Measurements from ENCODE around the gene P2RX5. TPM values are rescaled to one million over a fixed set of nuclear protein-coding genes. Genes with fewer than 3 reads are reported as not detected.
A peak's percentile ranks its signal among the peaks of the same experiment; 100 is the strongest.
"Not testable (repeated sequence)": the region's sequence is repeated elsewhere in the genome, so short reads cannot be mapped to it uniquely, and the experiment has no call there.

Gene P2RX5
- total and polyA plus RNA-seq, 11 donors, result 5.4 to 108 (median 14.3) TPM

- H3K27ac ChIP-seq, result no peak overlapping the region
- no peaks in the 10 kb centered on the region for H3K9me3 ChIP-seq
- no peaks in the 10 kb centered on the region for H3K36me3 ChIP-seq
- 43 to 57% (median 46%) methylated on average over 9 of the region's 9 CpGs for WGBS, 4 donors
- no peak for TF ChIP-seq POLR2A (IDR thresholded peaks at IDR 0.05)
- TF ChIP-seq, protein P1, sequence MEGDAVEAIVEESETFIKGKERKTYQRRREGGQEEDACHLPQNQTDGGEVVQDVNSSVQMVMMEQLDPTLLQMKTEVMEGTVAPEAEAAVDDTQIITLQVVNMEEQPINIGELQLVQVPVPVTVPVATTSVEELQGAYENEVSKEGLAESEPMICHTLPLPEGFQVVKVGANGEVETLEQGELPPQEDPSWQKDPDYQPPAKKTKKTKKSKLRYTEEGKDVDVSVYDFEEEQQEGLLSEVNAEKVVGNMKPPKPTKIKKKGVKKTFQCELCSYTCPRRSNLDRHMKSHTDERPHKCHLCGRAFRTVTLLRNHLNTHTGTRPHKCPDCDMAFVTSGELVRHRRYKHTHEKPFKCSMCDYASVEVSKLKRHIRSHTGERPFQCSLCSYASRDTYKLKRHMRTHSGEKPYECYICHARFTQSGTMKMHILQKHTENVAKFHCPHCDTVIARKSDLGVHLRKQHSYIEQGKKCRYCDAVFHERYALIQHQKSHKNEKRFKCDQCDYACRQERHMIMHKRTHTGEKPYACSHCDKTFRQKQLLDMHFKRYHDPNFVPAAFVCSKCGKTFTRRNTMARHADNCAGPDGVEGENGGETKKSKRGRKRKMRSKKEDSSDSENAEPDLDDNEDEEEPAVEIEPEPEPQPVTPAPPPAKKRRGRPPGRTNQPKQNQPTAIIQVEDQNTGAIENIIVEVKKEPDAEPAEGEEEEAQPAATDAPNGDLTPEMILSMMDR (IDR thresholded peaks at IDR 0.05), result no peak
- intact Hi-C loops (cut with DNase I), result loop anchor here in 8 of 10 donors (2.0 to 10.0 kb wide), 7 partner anchors 29 to 343 kb away; partner anchors contain the start of genes NCBP3 (in 4 of the 8) and P2RX1 (in 1 of the 8)
- H3K4me3 ChIP-seq, result no peak overlapping the region
- DNase-seq (peak in 1 of 5 donors; percentile 35), ATAC-seq (peak in 2 of 4 donors; percentile 29 to 60)
- H3K27me3 ChIP-seq, result peaks cover 0 to 8% (median 0%) of the 10 kb centered on the region in 9 donors
- H3K4me1 ChIP-seq, result peaks cover 0 to 5% (median 0%) of the 10 kb centered on the region in 12 donors
Measured at GRCh38 chr17:3732210-3732621, 36.3 kb upstream of the P2RX5 start.

DNA sequence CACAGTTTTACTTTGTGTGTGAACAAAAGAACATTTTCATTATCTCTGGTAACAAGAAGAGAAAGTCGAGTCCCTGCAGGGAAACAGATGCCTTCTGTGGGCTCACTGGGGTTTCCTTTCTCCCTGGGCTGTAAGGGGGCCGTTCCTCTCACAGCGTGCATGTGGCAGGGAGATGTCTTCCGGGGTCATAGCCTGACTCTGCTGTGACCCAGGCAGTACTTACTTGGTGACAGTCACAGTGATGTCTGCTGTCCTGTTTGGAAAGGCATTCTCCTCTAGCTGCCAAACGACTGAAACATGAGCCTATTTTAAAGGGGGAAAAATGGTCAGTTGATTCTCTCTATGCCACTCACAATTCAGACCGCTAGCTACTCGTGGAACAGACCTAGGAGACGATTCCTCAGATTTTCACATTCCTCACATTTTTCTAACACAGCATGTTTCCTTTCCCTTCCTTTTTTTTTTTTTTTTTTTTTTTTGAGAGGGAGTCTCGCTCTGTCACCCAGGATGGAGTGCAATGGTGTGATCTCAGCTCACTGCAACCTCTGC lies 35.0 kb upstream of the P2RX5 start:
- Histone ChIP-seq H3K4me1 (peaks cover 0 to 5% (median 0%) of the 10 kb centered on the region in 12 donors), H3K27ac (peak overlapping the region in 1 of 12 donors; percentile 30), H3K36me3 (no peaks in the 10 kb centered on the region), H3K4me3 (no peak overlapping the region), H3K27me3 (peaks cover 0 to 8% (median 0%) of the 10 kb centered on the region in 9 donors), H3K9me3 (no peaks in the 10 kb centered on the region)
- TF ChIP-seq POLR2A (IDR thresholded peaks at IDR 0.05), result no peak
- TF ChIP-seq, protein P1 (IDR thresholded peaks at IDR 0.05), result no peak
- no peak for DNase-seq
- intact Hi-C loops (cut with DNase I), result loop anchor here in 8 of 10 donors (10.0 kb wide), 6 partner anchors 84 to 344 kb away; partner anchors contain the start of genes NCBP3 (in 4 of the 8) and P2RX1 (in 1 of the 8)
- ATAC-seq, result peak in 2 of 4 donors; percentile 39 to 57
- WGBS, 4 donors, result 32 to 41% (median 37%) methylated on average over 9 of the region's 9 CpGs

DNA sequence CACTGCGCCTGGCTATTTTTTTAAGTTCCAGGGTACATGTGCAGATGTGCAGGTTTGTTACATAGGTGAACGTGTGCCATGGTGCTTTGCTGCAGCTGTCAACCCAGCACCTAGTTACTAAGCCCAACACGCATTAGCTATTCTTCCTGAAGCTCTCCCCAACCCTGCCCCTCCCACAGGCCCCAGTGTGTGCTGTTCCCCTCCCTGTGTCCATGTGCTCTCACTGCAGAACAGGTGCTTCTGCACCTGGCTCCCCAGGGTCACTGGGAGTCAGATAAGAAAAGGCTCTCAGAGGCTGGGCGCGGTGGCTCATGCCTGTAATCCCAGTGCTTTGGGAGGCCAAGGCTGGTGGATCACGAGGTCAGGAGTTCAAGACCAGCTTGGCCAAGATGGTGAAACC lies 33.9 kb upstream of the P2RX5 start:
- intact Hi-C loops (cut with DNase I), result loop anchor here in 8 of 10 donors (10.0 kb wide), 6 partner anchors 85 to 345 kb away; partner anchors contain the start of genes NCBP3 (in 4 of the 8) and P2RX1 (in 1 of the 8)
- H3K4me3 ChIP-seq, result no peak overlapping the region
- H3K27ac ChIP-seq, result no peak overlapping the region
- WGBS, 4 donors, result 82 to 98% (median 91%) methylated on average over 6 of the region's 6 CpGs
- no peak for TF ChIP-seq POLR2A (IDR thresholded peaks at IDR 0.05)
- TF ChIP-seq, protein P1 (IDR thresholded peaks at IDR 0.05), result no peak
- H3K9me3 ChIP-seq, result no peaks in the 10 kb centered on the region
- ATAC-seq, result no peak
- no peak for DNase-seq
- H3K27me3 ChIP-seq, result no peaks in the 10 kb centered on the region
- H3K36me3 ChIP-seq, result no peaks in the 10 kb centered on the region
- H3K4me1 ChIP-seq, result peaks cover 0 to 5% (median 0%) of the 10 kb centered on the region in 12 donors

GRCh38 chr17:3728099-3728498 lies 32.1 kb upstream of the P2RX5 start:
- H3K9me3 ChIP-seq; H3K27me3 ChIP-seq; DNase-seq; intact Hi-C loops (cut with DNase I); H3K27ac ChIP-seq; H3K36me3 ChIP-seq; ATAC-seq; H3K4me3 ChIP-seq: not testable (repeated sequence)
- H3K4me1 ChIP-seq, result peaks cover 0 to 12% (median 7%) of the 10 kb centered on the region in 12 donors
- 92 to 99% (median 96%) methylated on average over 3 of the region's 3 CpGs for WGBS, 4 donors

All from heart left ventricle (tissue), 16 donors.